Large intestine (tissue), 12 donors: ENCODE data around the gene FCGBP. TPM values are rescaled to one million over a fixed set of nuclear protein-coding genes. Genes with fewer than 3 reads are reported as not detected.

Experiments
- DNase-seq, 2 donors: peaks; one replicate each; pipeline versions ENCODE4 v3.0.0 to v3.0.0-alpha.2; 2013
- H3K27ac ChIP-seq: one replicate; pipeline ENCODE4 v1.5.1; 2013; ENCODE audit warnings: low read length
- H3K27me3 ChIP-seq: 2 replicates; pipeline ENCODE4 v1.6.1; 2013; ENCODE audit warnings: low read length; ENCODE audit not compliant: control insufficient read depth, insufficient read depth
- H3K36me3 ChIP-seq: 2 replicates; pipeline ENCODE4 v1.6.1; 2013; ENCODE audit warnings: low read length; ENCODE audit not compliant: control insufficient read depth, insufficient read depth
- H3K4me1 ChIP-seq: one replicate; pipeline ENCODE4 v1.6.1; 2013; ENCODE audit warnings: low read length; ENCODE audit not compliant: control insufficient read depth, insufficient read depth
- H3K4me3 ChIP-seq: one replicate; pipeline ENCODE4 v1.5.1; 2013; ENCODE audit warnings: low read length
- H3K9me3 ChIP-seq: one replicate; pipeline ENCODE4 v1.6.1; 2013; ENCODE audit warnings: mild to moderate bottlenecking, low read depth, low read length, moderate library complexity; ENCODE audit not compliant: control insufficient read depth
- WGBS: methylation state at CpG from one replicate; pipeline ENCODE4 v1.1.5; 2013; ENCODE audit warnings: low lambda C conversion rate; ENCODE audit not compliant: insufficient coverage; 5-methylcytosine and 5-hydroxymethylcytosine counted together
- long read RNA-seq, 11 donors: transcript quantifications; one replicate each; lab custom pipeline, GENCODE V29; 2026
- polyA plus RNA-seq: library from polyadenylated mRNA; unstranded; fragments of 120-200 nt; gene quantifications from one replicate; pipeline ENCODE4 v1.2.1, GENCODE V29; 2013

The FCGBP gene
- polyA plus RNA-seq = 609 TPM
- long read RNA-seq, donor 1, partial matches to known transcripts = 182 of 182 reads
- long read RNA-seq, donor 1, other reads (novel, unspliced or antisense) = 0 of 182 reads
- long read RNA-seq, donor 2, partial matches to known transcripts = 487 of 488 reads
- long read RNA-seq, donor 2, other reads (novel, unspliced or antisense) = 0 of 488 reads
- long read RNA-seq, donor 3 = 0 reads
- long read RNA-seq, donor 4, partial matches to known transcripts = 136 of 137 reads
- long read RNA-seq, donor 4, other reads (novel, unspliced or antisense) = 0 of 137 reads
- long read RNA-seq, donor 5, full-length matches to known transcripts = 2 of 158 reads
- long read RNA-seq, donor 5, partial matches to known transcripts = 156 of 158 reads
- long read RNA-seq, donor 5, other reads (novel, unspliced or antisense) = 0 of 158 reads
- long read RNA-seq, donor 6, full-length matches to known transcripts = 1 of 401 reads
- long read RNA-seq, donor 6, partial matches to known transcripts = 400 of 401 reads
- long read RNA-seq, donor 6, other reads (novel, unspliced or antisense) = 0 of 401 reads
- long read RNA-seq, donor 7, partial matches to known transcripts = 325 of 325 reads
- long read RNA-seq, donor 7, other reads (novel, unspliced or antisense) = 0 of 325 reads
- long read RNA-seq, donor 8, partial matches to known transcripts = 628 of 628 reads
- long read RNA-seq, donor 8, other reads (novel, unspliced or antisense) = 0 of 628 reads
- long read RNA-seq, donor 9, partial matches to known transcripts = 249 of 249 reads
- long read RNA-seq, donor 9, other reads (novel, unspliced or antisense) = 0 of 249 reads
- long read RNA-seq, donor 10, full-length matches to known transcripts = 4 of 346 reads
- long read RNA-seq, donor 10, partial matches to known transcripts = 342 of 346 reads
- long read RNA-seq, donor 10, other reads (novel, unspliced or antisense) = 0 of 346 reads
- long read RNA-seq, donor 11, full-length matches to known transcripts = 2 of 309 reads
- long read RNA-seq, donor 11, partial matches to known transcripts = 307 of 309 reads
- long read RNA-seq, donor 11, other reads (novel, unspliced or antisense) = 0 of 309 reads

- H3K27ac ChIP-seq = peak within 1 kb of the TSS; percentile 51
- peaks cover 3% of the 10 kb centered on the region for H3K9me3 ChIP-seq
- no peaks in the 10 kb centered on the region for H3K27me3 ChIP-seq
- H3K4me1 ChIP-seq = peaks cover 16% of the 10 kb centered on the region
- peak within 1 kb of the TSS; percentile 30 for H3K4me3 ChIP-seq
- no peaks in the 10 kb centered on the region for H3K36me3 ChIP-seq
- DNase-seq = peak; percentile 26 to 65
- WGBS = no CpG with 5 or more reads among the region's 5 CpGs
Observed at GRCh38 chr19:39934584-39935363, at the start of gene FCGBP. Gene FCGBP (minus strand): TSS chr19:39934634.

- H3K4me3 ChIP-seq = no peak overlapping the region
- peaks cover 25% of the 10 kb centered on the region for H3K36me3 ChIP-seq
- H3K27me3 ChIP-seq = no peaks in the 10 kb centered on the region
- 100% methylated on average over 2 of the region's 5 CpGs for WGBS
- no peak overlapping the region for H3K27ac ChIP-seq
- peaks cover 43% of the 10 kb centered on the region for H3K9me3 ChIP-seq
- no peaks in the 10 kb centered on the region for H3K4me1 ChIP-seq
- no peak for DNase-seq
Observed at GRCh38 chr19:39983695-39984300, 49.4 kb upstream of the FCGBP start.

GRCh38 chr19:39982883-39983282, 48.4 kb upstream of the FCGBP start:
- no CpG with 5 or more reads among the region's 1 CpG for WGBS
- H3K36me3 ChIP-seq = peaks cover 30% of the 10 kb centered on the region

GRCh38 chr19:39974377-39975155, 40.1 kb upstream of the FCGBP start:
- DNase-seq = no peak
- Histone ChIP-seq H3K27ac (no peak overlapping the region), H3K27me3 (no peaks in the 10 kb centered on the region), H3K4me3 (no peak overlapping the region), H3K36me3 (peaks cover 49% of the 10 kb centered on the region), H3K9me3 (no peaks in the 10 kb centered on the region), H3K4me1 (peaks cover 8% of the 10 kb centered on the region)
- no CpG with 5 or more reads among the region's 24 CpGs for WGBS

More at GRCh38 chr19:39982883-39983282, 48.4 kb upstream of the FCGBP start:
- Histone ChIP-seq H3K27me3 (no peaks in the 10 kb centered on the region), H3K4me1 (no peaks in the 10 kb centered on the region), H3K27ac (no peak overlapping the region), H3K4me3 (no peak overlapping the region), H3K9me3 (peaks cover 40% of the 10 kb centered on the region)
- DNase-seq = no peak

GRCh38 chr19:39971380-39972035, 37.1 kb upstream of the FCGBP start:
- DNase-seq = peak in 1 of 2 donors; percentile 22
- 0% methylated on average over 1 of the region's 21 CpGs for WGBS
- no peaks in the 10 kb centered on the region for H3K27me3 ChIP-seq

GRCh38 chr19:39970675-39971379, 36.4 kb upstream of the FCGBP start, which contains the start of gene PSMC4:
Gene PSMC4 (plus strand): TSS chr19:39971165. CDS start chr19:39971203, 38 bp downstream.
- no CpG with 5 or more reads among the region's 47 CpGs for WGBS
- Histone ChIP-seq H3K4me3 (peak within 1 kb of the TSS; percentile 85), H3K4me1 (peaks cover 8% of the 10 kb centered on the region), H3K9me3 (no peaks in the 10 kb centered on the region), H3K27ac (peak within 1 kb of the TSS; percentile 77), H3K27me3 (no peaks in the 10 kb centered on the region), H3K36me3 (peaks cover 36% of the 10 kb centered on the region)
- DNase-seq = peak; percentile 99 to 100

More at GRCh38 chr19:39971380-39972035, 37.1 kb upstream of the FCGBP start:
- Histone ChIP-seq H3K27ac (peak overlapping the region; percentile 49), H3K4me1 (peaks cover 8% of the 10 kb centered on the region), H3K36me3 (peaks cover 36% of the 10 kb centered on the region), H3K4me3 (peak overlapping the region; percentile 85), H3K9me3 (no peaks in the 10 kb centered on the region)

GRCh38 chr19:39970425-39970674, 35.9 kb upstream of the FCGBP start:
- WGBS = no CpG with 5 or more reads among the region's 11 CpGs
- Histone ChIP-seq H3K27me3 (no peaks in the 10 kb centered on the region), H3K9me3 (no peaks in the 10 kb centered on the region), H3K27ac (peak overlapping the region; percentile 77), H3K36me3 (peaks cover 32% of the 10 kb centered on the region), H3K4me1 (peaks cover 8% of the 10 kb centered on the region), H3K4me3 (peak overlapping the region; percentile 66)
- DNase-seq = no peak

GRCh38 chr19:39969681-39970424, 35.4 kb upstream of the FCGBP start:
- Histone ChIP-seq H3K4me3 (peak overlapping the region; percentile 66), H3K4me1 (peaks cover 8% of the 10 kb centered on the region), H3K36me3 (peaks cover 28% of the 10 kb centered on the region), H3K27ac (peak overlapping the region; percentile 77), H3K27me3 (no peaks in the 10 kb centered on the region), H3K9me3 (no peaks in the 10 kb centered on the region)
- WGBS = no CpG with 5 or more reads among the region's 13 CpGs
- DNase-seq = no peak
